ENCODE data around the gene MAT2A.

- TF ChIP-seq CTCF (IDR thresholded peaks at IDR 0.05; ENCODE audit: low read depth, low read length, poor library complexity, severe bottlenecking) (no peak), EZH2phosphoT487 (IDR thresholded peaks at IDR 0.05; ENCODE audit: borderline replicate concordance, low read length) (no peak)
Measured at GRCh38 chr2:85547859-85548607, 9.1 kb downstream of the MAT2A start.
